IgD-negative memory B cell (primary cell): ENCODE results near the gene NOP14. TPM values are rescaled to one million over a fixed set of nuclear protein-coding genes. Genes with fewer than 3 reads are reported as not detected.

Experiments used
- polyA plus RNA-seq: library from polyadenylated mRNA; unstranded; fragments of 300-500 nt; fragmentation: Illumina TruSeq; gene quantifications from one replicate; pipeline ENCODE4 v1.2.3, GENCODE V29; 2021

NOP14 gene
- polyA plus RNA-seq, 1 donor from 2014 or later, result 18.9 TPM

Other genes with a start within 250 kb of the NOP14 start
- 54.5 TPM for gene TNIP2, start 207.1 kb downstream of the NOP14 start, polyA plus RNA-seq
- 22.7 TPM for gene SH3BP2, start 170.3 kb downstream of the NOP14 start, polyA plus RNA-seq
- gene ADD1, start 119.6 kb downstream of the NOP14 start, polyA plus RNA-seq, result 300 TPM
- gene GRK4, start 165 bp upstream of the NOP14 start, polyA plus RNA-seq, result 0.99 TPM
- gene HTT-AS, start 111.1 kb upstream of the NOP14 start, polyA plus RNA-seq, result not detected
- gene HTT, start 111.3 kb upstream of the NOP14 start, polyA plus RNA-seq, result 10.0 TPM